Uterus (tissue), 2 donors: ENCODE results near the gene UGT1A7.

Source experiments
- CTCF ChIP-seq, 4 experiments: fragments of 200-600 bp in 2 of 4; fragments of 450-650 bp in 2 of 4; sonication (generic) in 2 of 4; IDR thresholded peaks; one replicate each; pipeline ENCODE4 v1.5.1; 2016 to 2019; ENCODE audit warnings: antibody characterized with exemption in 4 of 4, mild to moderate bottlenecking in 2 of 4, moderate library complexity in 1 of 4
- POLR2A ChIP-seq, 2 donors: fragments of 450-650 bp; IDR thresholded peaks; one replicate each; pipeline ENCODE4 v1.6.1; 2016; ENCODE audit warnings: antibody characterized with exemption in 2 of 2, mild to moderate bottlenecking in 1 of 2, moderate library complexity in 1 of 2

DNA sequence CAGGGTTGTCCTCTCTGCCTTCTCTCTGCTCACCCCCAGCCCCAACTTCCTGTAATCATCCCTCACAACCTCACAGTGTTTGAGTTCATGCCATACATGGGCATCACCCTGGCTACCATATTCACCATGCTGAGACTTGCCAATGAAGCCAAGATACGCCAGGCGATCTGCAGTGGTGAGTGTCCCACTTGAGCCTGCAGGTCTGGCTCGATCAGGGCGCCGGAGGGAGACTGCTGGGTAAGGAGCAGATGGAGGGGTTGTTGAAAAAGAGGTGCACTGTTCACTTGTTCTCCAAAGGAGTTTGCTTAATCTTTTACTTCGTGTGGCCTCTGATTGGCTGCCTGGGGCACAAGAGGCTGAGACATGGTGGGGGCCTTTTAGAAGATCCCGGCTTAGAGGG is 111.0 kb downstream of the UGT1A7 start:
- TF ChIP-seq CTCF (IDR thresholded peaks at IDR 0.05) (no peak), POLR2A (IDR thresholded peaks at IDR 0.05) (no peak)
